GM19328 (cell line): ENCODE measurements around the gene TNRC6B.
"Not testable (repeated sequence)": the region's sequence is repeated elsewhere in the genome, so short reads cannot be mapped to it uniquely, and the experiment has no call there.

ENCODE experiments used
- ATAC-seq: cut with Tn5 transposase; IDR thresholded peaks from one replicate; pipeline ENCODE4 v1.9.1; 2021; ENCODE audit warnings: mild to moderate bottlenecking, moderate library complexity; ENCODE audit not compliant: unreplicated experiment

The TNRC6B gene

DNA sequence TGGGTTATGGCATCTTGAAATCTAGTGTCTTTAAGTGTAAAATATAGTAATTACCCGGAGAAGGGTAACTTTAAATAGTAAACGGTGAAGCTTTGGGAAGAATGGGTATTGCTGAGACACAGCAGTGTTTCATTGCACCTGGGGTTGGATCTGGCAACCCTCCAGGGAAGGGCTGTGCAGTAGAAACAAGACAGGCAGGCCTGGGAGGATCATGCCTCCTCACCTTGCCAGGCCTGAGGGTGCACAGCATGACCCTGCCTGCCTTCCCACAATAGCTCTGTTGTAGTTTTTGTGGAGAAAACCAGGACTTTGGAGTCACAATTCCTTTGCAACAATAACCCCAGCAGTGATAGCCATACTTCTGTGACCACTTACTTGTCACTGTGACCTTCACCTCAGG, 104.0 kb downstream of the TNRC6B start:
- no peak for ATAC-seq

DNA sequence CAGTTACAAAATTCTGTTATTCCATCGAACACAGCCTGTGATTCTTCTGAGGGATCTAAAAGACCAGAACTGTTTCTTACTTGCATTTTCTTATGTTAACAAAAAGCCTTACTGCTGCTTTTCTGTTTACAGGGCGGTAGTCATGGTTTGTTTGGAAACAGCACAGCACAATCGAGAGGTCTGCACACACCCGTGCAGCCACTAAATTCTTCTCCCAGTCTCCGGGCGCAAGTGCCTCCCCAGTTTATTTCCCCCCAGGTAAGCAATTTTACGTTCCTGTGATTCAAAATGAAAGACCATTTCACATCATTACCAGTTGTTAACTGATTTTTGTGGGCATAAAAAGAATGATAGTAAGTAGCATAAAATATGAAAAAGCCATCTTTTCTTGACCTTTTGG, 107.8 kb downstream of the TNRC6B start:
- ATAC-seq: no peak

DNA sequence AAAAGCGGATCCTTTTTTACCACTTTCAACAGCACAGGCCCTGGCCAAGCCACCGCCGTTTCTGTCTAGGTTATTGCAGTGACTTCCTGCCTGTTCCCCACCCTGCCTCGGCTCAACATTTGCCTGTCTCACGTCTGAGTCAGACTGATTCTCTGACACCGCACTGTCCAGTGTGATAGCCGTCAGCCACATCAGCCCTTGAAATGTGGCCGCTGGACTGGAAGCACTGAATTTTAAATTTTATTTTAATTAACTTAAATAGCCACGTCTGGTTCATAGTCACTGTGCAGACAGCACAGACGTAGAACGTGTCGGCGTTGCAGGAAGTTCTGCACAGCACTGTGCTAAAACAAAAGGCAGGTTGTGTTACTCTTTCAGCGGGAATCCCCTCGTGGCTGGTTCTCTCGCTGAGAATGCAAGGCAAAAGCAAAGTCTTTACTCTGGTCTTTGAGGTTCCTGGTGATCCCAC, 112.3 kb downstream of the TNRC6B start:
- no peak for ATAC-seq

DNA sequence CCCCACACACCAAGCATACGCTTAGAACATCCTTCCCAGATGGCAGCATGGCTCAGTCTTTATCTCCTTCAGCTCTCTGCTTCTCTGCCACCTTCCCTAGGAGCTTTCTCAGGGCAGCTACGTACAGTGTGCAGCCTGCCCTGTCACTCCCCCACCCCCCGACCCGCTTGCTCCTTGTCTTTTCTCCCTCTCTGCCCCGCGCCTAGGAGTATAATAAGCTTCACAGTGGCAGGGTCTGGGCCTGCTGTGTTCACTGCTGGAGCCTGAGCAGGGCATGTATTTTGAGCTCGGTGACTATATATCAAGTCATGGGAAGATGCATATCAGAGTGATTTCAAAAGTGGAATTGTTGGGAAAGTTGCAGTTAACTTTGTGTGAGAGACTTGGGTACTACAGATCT, 112.8 kb downstream of the TNRC6B start:
- ATAC-seq: no peak

DNA sequence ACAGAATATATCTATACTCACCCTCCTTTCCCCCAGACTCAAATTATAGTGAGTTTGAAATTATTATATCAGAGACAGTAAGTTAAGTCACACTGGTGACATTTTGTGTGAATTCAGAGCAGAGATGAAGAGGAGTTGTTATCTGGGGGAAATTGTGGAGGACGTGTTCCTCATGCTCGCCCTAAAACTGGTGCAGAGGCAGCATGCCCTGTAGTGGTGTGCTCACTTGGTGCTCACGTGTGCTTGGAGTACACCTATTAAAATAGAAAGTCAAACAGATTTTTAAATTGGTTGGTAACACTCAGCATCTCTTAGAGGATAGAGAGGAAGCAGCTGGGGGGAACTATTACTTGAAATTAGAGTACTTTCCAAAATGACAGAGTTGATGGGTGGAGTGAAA, 117.0 kb downstream of the TNRC6B start:
- no peak for ATAC-seq

DNA sequence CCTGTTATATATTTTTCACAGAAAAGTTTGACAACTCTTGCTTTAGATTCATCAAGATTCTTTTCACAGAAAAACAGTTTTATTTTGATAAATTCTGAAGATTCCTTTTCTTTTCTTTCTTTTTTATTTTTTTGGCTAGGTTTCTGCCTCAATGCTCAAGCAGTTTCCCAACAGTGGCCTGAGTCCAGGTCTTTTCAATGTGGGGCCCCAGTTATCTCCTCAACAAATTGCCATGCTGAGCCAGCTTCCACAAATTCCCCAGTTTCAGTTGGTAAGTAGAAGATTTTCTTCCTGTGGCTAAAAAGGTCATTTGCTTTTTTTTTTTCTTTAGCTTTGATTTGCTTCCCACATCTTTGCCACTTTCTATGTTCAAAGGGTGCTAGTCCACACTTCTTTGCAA, 122.6 kb downstream of the TNRC6B start:
- no peak for ATAC-seq

DNA sequence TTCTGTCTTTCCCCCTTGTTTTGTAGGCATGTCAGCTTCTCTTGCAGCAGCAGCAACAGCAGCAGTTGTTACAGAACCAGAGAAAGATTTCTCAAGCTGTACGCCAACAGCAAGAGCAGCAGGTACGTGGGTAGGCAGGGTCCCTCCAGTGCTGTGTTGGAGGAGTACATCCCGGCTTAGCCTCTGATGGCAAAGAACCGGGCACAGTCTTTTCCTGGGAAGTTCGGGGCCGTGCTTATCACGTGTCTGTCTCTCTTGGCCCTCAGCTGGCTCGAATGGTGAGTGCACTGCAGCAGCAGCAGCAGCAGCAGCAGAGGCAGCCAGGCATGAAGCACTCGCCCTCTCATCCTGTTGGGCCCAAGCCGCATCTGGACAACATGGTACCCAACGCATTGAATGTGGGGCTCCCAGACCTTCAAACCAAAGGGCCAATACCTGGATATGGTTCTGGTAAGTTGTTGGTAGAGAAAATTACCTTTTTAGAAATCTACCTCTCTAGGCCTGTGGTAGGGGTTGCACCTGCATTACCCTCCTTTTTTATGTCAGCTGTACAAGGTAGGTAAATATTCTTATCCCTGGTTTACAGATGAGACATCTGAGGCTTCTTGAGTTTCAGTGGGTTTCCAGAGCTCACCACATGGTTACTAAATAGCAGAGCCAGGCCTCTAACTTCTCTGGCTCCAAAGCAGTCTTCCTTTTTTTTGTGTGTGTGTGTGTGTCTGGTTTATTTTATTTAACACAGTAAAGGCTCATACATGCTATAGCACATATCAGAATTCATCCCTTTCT, 123.4 kb downstream of the TNRC6B start:
- ATAC-seq: peak; percentile 49

DNA sequence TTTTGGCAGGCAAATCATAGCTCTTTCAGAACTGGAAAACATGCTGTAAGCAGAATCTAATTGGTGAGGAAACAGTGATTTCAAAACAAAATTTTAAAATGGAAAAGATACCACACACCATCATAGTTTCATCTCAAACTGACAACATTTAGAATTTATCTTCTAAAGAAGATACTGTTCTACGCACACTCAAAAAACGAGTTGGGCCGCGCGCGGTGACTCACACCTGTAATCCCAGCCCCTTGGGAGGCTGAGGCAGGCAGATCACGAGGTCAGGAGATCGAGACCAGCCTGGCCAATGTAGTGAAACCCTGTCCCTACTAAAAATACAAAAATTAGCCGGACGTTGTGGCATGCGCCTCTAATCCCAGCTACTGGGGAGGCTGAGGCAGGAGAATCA, 124.4 kb downstream of the TNRC6B start:
- ATAC-seq: no peak

DNA sequence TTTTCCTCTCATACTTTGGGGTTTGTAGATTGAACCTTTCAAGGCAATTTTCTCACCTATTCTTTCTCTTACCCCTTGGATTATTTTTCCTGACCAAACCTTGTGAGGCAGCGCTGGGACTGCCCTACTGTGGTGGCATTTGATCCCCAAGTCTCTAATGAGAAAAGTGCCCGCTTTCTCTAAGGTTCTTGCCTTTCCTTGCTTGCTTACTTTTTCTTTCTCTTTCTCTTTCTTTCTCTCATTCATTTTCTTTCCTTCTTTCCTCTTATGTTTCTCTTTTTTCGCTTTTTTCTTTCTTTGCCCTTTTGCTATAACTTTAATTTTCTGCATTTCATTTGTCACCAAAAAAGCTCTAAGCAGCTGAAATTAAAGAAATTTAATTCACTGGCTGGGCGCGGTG, 127.9 kb downstream of the TNRC6B start:
- ATAC-seq: no peak

DNA sequence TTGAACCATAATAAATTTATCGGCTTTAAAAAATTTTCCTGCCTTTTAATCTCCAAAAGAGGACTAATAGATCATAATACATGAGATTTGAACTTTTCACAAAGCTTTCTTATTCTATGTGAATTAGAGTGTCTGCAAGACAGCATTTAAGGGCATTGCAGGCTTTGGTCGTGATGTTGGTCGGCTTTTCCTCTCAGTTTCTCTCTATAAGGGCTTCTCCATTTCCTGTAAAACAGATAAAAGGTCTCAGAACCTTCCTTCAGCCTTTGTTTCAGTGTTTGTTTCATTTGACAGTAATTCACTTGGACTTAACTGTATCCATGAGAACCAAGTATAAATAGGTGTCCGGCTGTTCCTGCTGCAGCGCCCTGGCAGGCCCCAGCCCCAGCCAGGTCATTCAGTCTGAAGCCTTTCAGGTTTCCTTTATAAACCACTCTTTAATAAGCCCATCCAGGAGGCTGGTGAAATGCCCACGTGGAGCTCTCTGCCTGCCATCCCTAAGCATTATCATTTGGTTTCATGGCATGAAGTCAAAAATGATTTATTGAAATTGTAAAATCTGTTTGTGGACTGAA, 131.4 kb downstream of the TNRC6B start:
- no peak for ATAC-seq

DNA sequence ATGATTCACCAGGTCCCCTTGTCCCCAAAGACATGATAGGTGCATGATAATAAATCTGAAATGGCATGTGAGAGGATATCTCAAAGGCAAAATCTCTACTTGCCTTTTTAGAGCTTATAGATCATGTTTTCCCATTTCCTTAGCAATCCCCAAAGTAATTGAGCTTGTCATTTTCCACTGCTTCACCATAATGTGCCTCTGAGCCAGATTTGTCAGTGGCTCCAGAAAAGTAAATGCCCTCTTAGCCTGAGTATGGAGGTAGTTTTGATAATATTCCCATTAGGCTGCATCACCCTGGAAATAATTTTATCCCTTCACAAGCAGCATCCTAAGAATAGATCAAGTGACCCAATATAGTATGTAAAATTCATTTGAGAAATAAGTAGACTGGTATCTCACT, 131.9 kb downstream of the TNRC6B start:
- no peak for ATAC-seq

DNA sequence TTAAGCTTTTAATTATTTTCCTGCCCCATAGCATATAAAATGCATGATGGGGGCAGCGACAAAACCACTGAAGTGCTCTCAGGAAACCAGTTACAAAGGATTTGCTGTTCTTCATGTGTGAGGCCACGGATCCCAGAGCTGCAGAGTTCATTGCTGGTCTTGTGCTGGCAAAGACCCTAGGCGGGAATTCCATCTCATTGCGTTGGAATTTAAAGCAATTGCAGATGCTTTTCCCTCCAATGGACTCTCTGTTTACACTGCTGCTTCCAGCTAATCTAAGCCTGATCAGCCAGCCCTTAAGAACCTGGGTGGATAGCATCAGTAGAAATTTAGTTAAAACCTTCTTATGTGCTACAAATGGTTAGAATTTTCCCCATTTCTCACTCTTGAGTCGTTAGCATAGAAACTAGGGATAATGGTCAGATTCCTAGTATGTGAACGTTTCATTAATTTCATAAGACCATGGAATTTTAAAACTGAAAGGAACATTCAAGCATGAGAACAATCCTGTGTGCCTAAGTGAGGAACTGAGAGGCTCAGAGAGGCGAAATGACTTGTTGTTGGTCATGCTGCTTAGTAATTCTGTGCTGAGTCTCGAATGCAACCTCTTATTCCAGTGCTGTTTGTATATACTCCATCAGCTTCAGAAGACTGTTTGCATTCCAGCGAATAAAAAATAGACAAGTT, 132.5 kb downstream of the TNRC6B start:
- no peak for ATAC-seq

DNA sequence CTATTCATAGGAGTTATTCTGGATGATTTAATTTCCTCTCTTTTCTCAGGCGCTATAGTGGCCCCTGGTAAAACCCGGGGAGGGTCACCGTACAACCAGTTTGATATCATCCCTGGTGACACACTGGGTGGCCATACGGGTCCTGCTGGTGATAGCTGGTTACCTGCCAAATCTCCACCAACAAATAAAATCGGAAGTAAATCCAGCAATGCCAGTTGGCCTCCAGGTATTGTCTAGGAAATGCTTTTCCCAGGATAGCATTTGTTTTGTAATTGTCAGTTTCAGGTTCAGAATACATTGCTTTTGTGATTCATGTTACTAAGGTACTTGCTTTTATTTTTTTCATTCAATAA, 133.0 kb downstream of the TNRC6B start:
- ATAC-seq: no peak

DNA sequence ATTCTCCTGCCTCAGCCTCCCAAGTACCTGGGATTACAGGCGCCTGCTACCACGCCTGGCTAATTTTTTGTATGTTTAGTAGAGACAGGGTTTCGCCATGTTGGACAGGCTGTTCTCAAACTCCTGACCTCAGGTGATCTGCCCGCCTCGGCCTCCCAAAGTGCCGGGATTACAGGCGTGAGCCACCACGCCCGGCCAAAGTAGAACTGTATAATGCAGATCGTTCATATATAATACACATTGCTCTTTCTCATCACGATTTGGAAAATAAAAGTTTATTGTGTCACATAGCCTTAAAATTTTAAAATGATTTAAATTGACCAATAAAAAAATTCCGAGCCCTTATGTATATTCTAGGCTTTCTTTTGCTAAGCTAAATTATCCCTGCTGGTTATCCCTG, 133.9 kb downstream of the TNRC6B start:
- not testable (repeated sequence) for ATAC-seq

DNA sequence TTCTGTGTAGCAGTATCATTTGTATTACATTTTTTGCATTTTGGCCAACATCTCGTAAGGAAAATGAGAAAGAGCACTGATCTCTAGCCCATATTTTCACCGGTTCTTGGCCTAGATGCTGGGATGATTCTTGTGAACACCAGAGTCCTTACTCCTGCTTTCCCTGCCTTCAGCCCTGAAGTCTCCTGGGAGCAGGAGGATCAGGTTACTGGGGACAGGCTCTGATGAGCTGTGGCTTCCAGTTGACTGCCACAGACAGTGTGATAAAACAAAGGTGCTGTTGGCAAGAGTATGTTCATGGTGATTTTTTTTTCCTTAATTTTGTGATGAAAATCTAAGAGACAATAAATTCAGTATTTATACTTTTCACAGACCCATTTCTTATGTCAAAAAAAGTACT, 134.3 kb downstream of the TNRC6B start:
- ATAC-seq: no peak

DNA sequence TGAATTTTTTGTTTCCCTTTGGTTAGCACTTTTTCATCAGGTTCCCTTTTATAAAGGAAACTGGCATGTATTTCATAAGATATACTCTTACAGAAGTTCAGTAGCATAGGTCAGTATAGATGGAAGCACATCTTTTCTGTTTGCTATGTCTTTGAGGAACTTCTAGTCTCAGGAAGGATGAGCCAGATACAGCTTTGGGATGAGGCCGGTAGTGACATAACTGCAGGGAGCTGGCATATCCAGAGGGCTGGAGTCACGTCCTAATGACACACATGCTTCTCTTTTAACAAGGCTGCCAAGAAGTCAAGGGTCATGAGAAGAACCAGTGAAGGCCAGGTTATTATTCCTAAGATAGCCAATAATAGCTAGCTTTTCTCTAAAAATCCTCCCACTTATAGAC, 135.3 kb downstream of the TNRC6B start:
- no peak for ATAC-seq

DNA sequence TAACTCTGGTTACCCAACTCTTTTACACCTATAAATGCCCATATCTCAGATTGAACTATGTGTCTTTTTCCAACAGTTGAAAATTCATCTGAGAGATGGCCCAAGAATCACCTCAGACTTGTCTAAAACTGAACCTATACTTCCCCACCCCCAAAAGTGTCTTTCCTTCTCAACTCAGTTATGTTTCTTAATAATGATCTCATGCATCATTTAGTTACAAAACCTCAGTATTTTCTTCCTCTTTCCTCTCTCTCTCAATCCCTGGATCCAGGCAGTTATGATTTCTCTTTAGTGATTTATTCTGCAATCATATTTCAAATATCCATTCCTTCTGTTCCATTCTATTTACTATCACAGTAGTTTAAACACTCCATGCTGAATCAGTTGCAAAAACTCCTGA, 136.3 kb downstream of the TNRC6B start:
- ATAC-seq: no peak

DNA sequence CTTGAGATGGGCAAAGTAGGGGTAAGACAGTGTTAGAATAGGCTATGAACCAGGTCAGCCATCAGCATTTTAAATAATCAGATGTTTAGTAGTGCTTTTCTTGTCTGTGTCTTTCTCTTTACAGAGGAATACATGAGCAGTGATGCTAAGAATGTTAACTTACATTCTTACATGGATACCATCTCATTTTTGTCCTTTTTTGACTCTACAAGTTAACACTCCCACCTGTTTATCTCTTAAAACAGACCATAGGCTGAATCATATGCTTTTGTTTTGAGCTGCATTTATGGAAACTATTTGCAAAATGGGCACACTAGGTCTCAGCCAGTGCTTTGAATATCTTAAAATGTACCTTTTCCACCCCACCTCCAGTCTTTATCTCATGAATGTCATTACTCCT, 143.0 kb downstream of the TNRC6B start:
- no peak for ATAC-seq

DNA sequence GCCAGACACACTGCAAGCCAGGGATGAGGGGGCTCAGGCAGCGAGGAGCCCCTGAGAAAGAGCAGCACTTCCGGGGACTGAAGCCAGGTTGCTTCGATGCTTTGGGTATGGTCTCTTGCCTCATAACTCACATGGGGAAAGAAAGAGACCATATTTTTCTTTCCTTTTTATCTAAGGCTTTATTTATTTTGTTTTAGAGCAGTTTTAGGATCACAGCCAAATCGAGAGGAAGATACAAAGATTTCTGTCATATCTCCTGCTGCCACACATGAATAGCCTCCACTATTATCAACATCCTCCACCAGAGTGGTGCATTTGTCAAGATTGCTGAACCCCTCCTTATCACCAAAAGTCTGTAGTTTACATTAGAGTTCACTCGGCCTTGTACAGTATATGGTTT, 144.3 kb downstream of the TNRC6B start:
- ATAC-seq: no peak

DNA sequence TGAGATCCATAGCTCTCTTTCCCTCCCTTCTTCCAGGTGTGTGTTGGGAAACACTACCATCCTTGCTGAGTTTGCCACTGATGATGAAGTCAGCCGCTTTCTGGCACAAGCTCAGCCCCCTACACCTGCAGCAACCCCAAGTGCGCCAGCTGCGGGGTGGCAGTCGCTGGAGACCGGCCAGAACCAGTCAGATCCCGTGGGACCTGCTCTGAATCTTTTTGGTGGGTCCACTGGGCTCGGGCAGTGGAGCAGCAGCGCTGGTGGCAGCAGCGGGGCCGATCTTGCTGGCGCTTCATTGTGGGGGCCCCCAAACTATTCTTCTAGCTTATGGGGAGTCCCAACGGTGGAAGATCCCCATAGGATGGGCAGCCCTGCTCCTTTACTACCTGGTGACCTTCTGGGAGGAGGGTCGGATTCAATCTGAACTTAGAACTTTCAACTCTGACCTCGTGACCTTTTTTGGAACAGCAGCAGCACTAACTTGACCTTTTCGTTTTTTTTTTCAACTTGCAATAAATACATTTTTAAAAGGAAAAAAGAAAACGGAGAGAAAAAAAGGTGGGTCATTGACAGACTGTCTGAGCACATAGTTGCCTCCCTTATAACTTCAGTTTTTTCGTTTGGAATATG, 145.2 kb downstream of the TNRC6B start:
- ATAC-seq: no peak

DNA sequence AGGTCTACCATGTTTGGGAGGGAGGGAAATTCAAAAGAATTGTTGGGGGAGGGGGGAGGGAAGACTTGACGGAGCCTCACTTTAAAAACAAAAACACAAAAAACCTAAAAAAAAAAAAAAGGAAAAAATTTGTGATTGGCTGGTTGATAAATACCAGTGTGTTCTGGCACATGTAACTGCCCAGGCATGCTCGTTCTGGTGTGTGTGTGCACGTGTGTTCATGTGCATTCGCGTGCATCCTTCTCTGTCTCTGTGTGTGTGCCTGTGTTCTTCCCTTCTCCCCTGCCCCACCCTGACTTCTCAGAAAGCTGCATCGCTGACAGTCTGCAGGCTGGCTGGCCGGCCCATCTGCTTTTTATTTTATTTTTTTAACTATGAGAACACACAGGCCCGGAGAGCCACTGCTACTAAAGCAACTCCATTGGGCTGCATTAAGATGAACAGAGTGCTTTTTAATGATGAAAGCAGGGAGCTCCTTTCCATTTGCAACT, 146.0 kb downstream of the TNRC6B start:
- no peak for ATAC-seq
